Loucy (cell line): ENCODE data around the gene C11orf68.

Experiments
- EZH2phosphoT487 ChIP-seq: fragments of 200-600 bp; IDR thresholded peaks from 2 replicates; pipeline ENCODE4 v1.6.1; 2018; ENCODE audit warnings: antibody characterized with exemption, mild to moderate bottlenecking, moderate library complexity, borderline replicate concordance
- TF ChIP-seq, protein P1 (sequence below): fragments of 200-600 bp; sonication (generic); conservative IDR thresholded peaks from 2 replicates; pipeline ENCODE4 v1.5.1; 2014; ENCODE audit warnings: mild to moderate bottlenecking, antibody characterized with exemption, low read length

DNA sequence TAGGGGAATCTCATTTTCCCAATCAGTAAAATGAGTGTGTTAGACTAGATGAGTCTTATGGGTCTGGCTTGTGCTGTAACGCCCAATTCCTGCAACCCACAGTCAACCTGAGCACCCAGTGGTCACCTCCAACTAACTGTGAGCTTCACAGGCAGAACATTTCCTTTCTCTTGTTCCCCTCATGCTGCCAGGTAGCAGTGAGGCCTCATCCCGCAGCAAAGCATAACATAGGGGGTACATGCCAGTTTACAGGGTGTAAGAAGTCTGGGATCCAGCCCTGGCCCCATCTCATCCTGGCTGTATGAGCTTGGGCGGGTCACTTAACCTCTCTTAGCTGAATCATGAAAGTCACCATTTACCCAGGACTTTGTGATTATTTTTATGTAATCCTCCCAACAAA is 50.0 kb downstream of the C11orf68 start:
- TF ChIP-seq, protein P1, sequence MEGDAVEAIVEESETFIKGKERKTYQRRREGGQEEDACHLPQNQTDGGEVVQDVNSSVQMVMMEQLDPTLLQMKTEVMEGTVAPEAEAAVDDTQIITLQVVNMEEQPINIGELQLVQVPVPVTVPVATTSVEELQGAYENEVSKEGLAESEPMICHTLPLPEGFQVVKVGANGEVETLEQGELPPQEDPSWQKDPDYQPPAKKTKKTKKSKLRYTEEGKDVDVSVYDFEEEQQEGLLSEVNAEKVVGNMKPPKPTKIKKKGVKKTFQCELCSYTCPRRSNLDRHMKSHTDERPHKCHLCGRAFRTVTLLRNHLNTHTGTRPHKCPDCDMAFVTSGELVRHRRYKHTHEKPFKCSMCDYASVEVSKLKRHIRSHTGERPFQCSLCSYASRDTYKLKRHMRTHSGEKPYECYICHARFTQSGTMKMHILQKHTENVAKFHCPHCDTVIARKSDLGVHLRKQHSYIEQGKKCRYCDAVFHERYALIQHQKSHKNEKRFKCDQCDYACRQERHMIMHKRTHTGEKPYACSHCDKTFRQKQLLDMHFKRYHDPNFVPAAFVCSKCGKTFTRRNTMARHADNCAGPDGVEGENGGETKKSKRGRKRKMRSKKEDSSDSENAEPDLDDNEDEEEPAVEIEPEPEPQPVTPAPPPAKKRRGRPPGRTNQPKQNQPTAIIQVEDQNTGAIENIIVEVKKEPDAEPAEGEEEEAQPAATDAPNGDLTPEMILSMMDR: no peak
- no peak for TF ChIP-seq EZH2phosphoT487
